Measurements from ENCODE around the gene CACNA1B.

DNA sequence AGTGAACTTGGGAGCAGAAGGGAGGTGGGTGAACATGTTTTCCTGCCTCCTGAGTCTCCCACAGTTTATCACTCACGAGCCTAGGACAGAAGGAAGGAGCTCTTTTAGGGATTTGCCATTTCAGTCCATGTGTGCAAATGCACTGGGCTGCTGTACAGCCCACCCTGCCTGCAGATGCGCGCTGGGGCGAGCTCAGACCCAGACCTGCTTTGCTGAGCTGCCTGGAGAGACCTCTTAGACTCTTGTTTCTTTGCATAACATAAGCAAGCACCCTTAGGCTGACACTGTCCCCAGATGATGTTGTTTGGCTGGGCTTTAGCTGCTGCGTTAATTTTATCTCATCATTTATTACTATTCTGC lies 199.0 kb downstream of the CACNA1B start:
- no peak for TF ChIP-seq POLR2A (IDR thresholded peaks at IDR 0.05)
- TF ChIP-seq, protein P1, sequence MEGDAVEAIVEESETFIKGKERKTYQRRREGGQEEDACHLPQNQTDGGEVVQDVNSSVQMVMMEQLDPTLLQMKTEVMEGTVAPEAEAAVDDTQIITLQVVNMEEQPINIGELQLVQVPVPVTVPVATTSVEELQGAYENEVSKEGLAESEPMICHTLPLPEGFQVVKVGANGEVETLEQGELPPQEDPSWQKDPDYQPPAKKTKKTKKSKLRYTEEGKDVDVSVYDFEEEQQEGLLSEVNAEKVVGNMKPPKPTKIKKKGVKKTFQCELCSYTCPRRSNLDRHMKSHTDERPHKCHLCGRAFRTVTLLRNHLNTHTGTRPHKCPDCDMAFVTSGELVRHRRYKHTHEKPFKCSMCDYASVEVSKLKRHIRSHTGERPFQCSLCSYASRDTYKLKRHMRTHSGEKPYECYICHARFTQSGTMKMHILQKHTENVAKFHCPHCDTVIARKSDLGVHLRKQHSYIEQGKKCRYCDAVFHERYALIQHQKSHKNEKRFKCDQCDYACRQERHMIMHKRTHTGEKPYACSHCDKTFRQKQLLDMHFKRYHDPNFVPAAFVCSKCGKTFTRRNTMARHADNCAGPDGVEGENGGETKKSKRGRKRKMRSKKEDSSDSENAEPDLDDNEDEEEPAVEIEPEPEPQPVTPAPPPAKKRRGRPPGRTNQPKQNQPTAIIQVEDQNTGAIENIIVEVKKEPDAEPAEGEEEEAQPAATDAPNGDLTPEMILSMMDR (IDR thresholded peaks at IDR 0.05 in 8 of 11, conservative IDR thresholded peaks at IDR 0.05 in 3 of 11): no peak
- TF ChIP-seq POLR2AphosphoS5 (IDR thresholded peaks at IDR 0.05): no peak

Measured in spleen (tissue), 7 donors.